ENCODE measurements around the gene MRPL47. TPM values are rescaled to one million over a fixed set of nuclear protein-coding genes. Genes with fewer than 3 reads are reported as not detected.

Gene MRPL47
- total RNA-seq, 3 donors from 2014 or later = 26.1 to 36.8 (median 27.3) TPM

DNA sequence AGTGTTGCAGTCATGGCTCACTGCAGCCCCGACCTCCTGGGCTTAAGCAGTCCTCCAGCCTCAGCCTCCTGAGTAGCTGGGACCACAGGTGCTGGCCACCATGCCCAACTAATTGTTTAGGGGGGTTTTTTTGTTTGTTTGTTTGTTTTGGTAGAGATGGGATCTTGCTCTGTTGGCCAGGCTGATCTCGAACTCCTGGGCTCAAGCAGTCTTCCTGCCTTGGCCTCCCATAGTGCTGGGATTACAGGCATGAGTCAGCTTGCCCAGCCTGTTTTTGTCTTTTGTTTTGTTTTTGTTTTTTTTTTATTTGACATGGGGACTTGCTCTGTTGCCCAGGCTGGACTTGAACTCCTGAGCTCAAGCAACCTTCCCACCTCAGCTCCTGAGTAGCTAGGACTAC, 17.6 kb upstream of the MRPL47 start:
- H3K36me3 ChIP-seq (ENCODE audit: low read depth) = peaks cover 4% of the 10 kb centered on the region
- no peak overlapping the region for H3K4me3 ChIP-seq
- intact Hi-C loops (cut with DNase I, micrococcal nuclease) = no loop called here
- TF ChIP-seq CTCF (IDR thresholded peaks at IDR 0.05) = no peak
- no peaks in the 10 kb centered on the region for H3K9me3 ChIP-seq
- H3K4me1 ChIP-seq (ENCODE audit: low read depth) = no peaks in the 10 kb centered on the region
- DNase-seq = no peak
- ATAC-seq = no peak

DNA sequence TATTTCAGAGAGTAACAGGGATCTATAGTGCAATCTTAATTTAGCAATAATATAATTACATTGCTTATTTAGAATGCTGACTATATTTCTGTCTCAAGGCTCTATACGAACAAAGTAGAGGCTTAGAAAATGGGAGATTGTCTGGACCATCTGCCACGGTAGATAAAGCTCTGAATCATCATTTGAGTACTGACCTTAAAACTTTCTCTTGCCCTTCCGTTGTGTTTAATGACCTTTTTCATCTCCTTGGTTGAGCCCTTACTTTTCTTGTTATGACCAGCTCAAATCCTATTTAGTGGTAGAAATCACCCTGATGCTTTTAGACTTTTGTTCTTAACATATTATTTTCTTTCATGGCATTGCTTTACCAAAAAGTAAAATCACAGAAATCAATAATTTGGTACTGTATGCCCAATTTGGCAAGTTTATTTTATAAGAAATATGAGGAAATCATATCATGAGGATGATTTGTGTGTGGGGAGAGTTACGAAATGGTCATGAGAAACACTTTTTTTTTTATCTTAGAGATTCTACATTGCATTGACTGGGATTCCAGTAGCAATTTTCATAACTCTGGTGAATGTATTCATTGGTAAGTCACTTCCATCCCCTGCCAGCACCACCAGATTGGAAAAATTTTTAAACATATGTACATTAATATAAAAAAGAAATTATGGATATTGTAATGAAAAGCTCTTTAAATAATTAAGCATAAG, 11.2 kb upstream of the MRPL47 start:
- intact Hi-C loops (cut with DNase I, micrococcal nuclease) = no loop called here
- peaks cover 4% of the 10 kb centered on the region for H3K36me3 ChIP-seq (ENCODE audit: low read depth)
- no peak for TF ChIP-seq CTCF (IDR thresholded peaks at IDR 0.05)
- no peaks in the 10 kb centered on the region for H3K4me1 ChIP-seq (ENCODE audit: low read depth)
- DNase-seq (no peak), ATAC-seq (no peak)
- no peaks in the 10 kb centered on the region for H3K9me3 ChIP-seq
- no peak overlapping the region for H3K4me3 ChIP-seq

- no peak for TF ChIP-seq CTCF (IDR thresholded peaks at IDR 0.05)
- Histone ChIP-seq H3K4me1 (ENCODE audit: low read depth) (no peaks in the 10 kb centered on the region), H3K9me3 (no peaks in the 10 kb centered on the region), H3K4me3 (no peak overlapping the region), H3K36me3 (ENCODE audit: low read depth) (peaks cover 4% of the 10 kb centered on the region)
- no peak for ATAC-seq
- DNase-seq = no peak
- intact Hi-C loops (cut with DNase I, micrococcal nuclease) = no loop called here
These were observed 9.4 kb upstream of the MRPL47 start for GRCh38 chr3:179613807-179614206.

GRCh38 chr3:179610066-179610465, 5.6 kb upstream of the MRPL47 start:
- intact Hi-C loops (cut with DNase I, micrococcal nuclease) = no loop called here

DNA sequence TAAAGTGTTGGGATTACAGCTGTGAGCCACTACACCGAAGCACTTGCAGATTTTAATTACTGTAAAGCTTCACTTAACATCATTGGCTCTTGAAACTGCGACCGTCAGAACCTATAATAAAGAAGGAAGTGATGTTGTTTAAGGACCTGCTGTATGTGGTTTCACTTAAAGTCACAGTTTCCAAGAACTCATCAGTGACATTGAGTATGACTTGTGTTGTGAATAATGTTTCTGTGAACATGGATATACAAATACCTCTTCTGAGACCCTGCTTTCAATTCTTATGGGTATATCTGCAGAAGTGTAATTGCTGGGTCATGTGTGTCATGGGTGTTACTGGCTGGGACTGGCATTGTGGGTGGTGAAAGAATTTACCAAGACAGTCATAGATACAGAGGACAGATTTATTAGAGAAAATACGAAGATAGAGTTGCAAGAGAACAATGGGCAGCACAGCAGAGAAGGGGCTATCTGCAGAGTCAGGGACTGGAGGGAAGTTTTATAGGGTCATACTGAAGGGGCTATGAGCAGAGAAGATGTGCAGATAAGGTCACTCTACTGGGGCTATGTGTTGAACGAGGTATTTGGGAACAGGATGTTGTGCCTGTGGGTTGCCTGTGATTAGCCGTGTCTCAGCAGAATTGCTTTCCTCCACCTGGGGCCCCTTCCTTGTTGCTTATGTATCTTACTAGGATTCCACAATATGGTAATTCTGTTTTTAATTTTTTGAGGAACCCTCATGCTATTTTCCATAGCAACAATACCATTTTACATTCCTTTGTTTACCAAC, 4.7 kb upstream of the MRPL47 start:
- ATAC-seq (no peak), DNase-seq (no peak)
- peaks cover 17% of the 10 kb centered on the region for H3K4me1 ChIP-seq (ENCODE audit: low read depth)
- intact Hi-C loops (cut with DNase I, micrococcal nuclease) = no loop called here
- no peaks in the 10 kb centered on the region for H3K36me3 ChIP-seq (ENCODE audit: low read depth)
- H3K4me3 ChIP-seq = no peak overlapping the region
- no peaks in the 10 kb centered on the region for H3K9me3 ChIP-seq
- no peak for TF ChIP-seq CTCF (IDR thresholded peaks at IDR 0.05)

More at GRCh38 chr3:179610066-179610465, 5.6 kb upstream of the MRPL47 start:
- DNase-seq (no peak), ATAC-seq (no peak)
- H3K9me3 ChIP-seq = no peaks in the 10 kb centered on the region
- peaks cover 17% of the 10 kb centered on the region for H3K4me1 ChIP-seq (ENCODE audit: low read depth)
- no peaks in the 10 kb centered on the region for H3K36me3 ChIP-seq (ENCODE audit: low read depth)
- no peak overlapping the region for H3K4me3 ChIP-seq
- TF ChIP-seq CTCF (IDR thresholded peaks at IDR 0.05) = no peak
